Activated naive CD4-positive, alpha-beta T cell treated with Interleukin-2 at 50 U/mL for 16 hours (primary cell): ENCODE measurements around the gene SPDYE8.
"Not testable (repeated sequence)": the region's sequence is repeated elsewhere in the genome, so short reads cannot be mapped to it uniquely, and the experiment has no call there.

Experiments
- DNase-seq: peaks from one replicate; pipeline ENCODE4 v3.0.0-alpha.2; 2020

The SPDYE8 gene

GRCh38 chr7:73029666-73030065 is at the start of gene SPDYE8:
Gene SPDYE8 (minus strand): TSS chr7:73029766. CDS start chr7:73027966, 1,800 bp downstream.
- not testable (repeated sequence) for DNase-seq

GRCh38 chr7:73057811-73058210 is 28.2 kb upstream of the SPDYE8 start, which contains the start of gene SPDYE11:
Gene SPDYE11 (minus strand): TSS chr7:73057911. CDS start chr7:73056111, 1,800 bp downstream.
- DNase-seq: not testable (repeated sequence)

- peak; percentile 1 for DNase-seq
These were observed 23.1 kb downstream of the SPDYE8 start for GRCh38 chr7:73006491-73006890.

GRCh38 chr7:73005693-73006447 is 23.7 kb downstream of the SPDYE8 start:
- peak; percentile 92 for DNase-seq

- DNase-seq: peak; percentile 76
These were observed 24.2 kb downstream of the SPDYE8 start for GRCh38 chr7:73005356-73005692.

- not testable (repeated sequence) for DNase-seq
These were observed 31.6 kb downstream of the SPDYE8 start for GRCh38 chr7:72997887-72998468.

GRCh38 chr7:72997447-72997846 is 32.1 kb downstream of the SPDYE8 start:
- DNase-seq: not testable (repeated sequence)

GRCh38 chr7:72995484-72995883 is 34.1 kb downstream of the SPDYE8 start:
- DNase-seq: not testable (repeated sequence)

GRCh38 chr7:72990146-72990913 is 39.2 kb downstream of the SPDYE8 start:
- DNase-seq: not testable (repeated sequence)

GRCh38 chr7:72982084-72982483 is 47.5 kb downstream of the SPDYE8 start:
- DNase-seq: not testable (repeated sequence)

GRCh38 chr7:72980382-72980781 is 49.2 kb downstream of the SPDYE8 start:
- not testable (repeated sequence) for DNase-seq

GRCh38 chr7:72976434-72976833 is 53.1 kb downstream of the SPDYE8 start:
- DNase-seq: not testable (repeated sequence)

- not testable (repeated sequence) for DNase-seq
These were observed 53.8 kb downstream of the SPDYE8 start for GRCh38 chr7:72975656-72976286.

GRCh38 chr7:72974781-72975180 is 54.8 kb downstream of the SPDYE8 start:
- not testable (repeated sequence) for DNase-seq

- not testable (repeated sequence) for DNase-seq
These were observed 58.1 kb downstream of the SPDYE8 start for GRCh38 chr7:72971505-72971904.
